Upper lobe of right lung (tissue), 1 donor: ENCODE measurements around the gene CCDC15. TPM values are rescaled to one million over a fixed set of nuclear protein-coding genes. Genes with fewer than 3 reads are reported as not detected.

Source experiments
- ATAC-seq: fragments of 200-7000 bp; cut with Tn5 transposase; one replicate; pipeline ENCODE4 v1.9.1; 2020; ENCODE audit warnings: mild to moderate bottlenecking, moderate library complexity
- DNase-seq: peaks from one replicate; pipeline ENCODE4 v3.0.0-alpha.2; 2020
- H3K27ac ChIP-seq: fragments of 200-600 bp; one replicate; pipeline ENCODE4 v1.8.0; 2022
- H3K27me3 ChIP-seq: fragments of 200-600 bp; one replicate; pipeline ENCODE4 v1.8.0; 2022; ENCODE audit warnings: mild to moderate bottlenecking
- H3K36me3 ChIP-seq: fragments of 200-600 bp; one replicate; pipeline ENCODE4 v1.8.0; 2022
- H3K4me1 ChIP-seq: fragments of 200-600 bp; one replicate; pipeline ENCODE4 v1.8.0; 2022
- H3K4me3 ChIP-seq: fragments of 200-600 bp; one replicate; pipeline ENCODE4 v1.8.0; 2022; ENCODE audit warnings: mild to moderate bottlenecking
- H3K9me3 ChIP-seq: fragments of 200-600 bp; one replicate; pipeline ENCODE4 v1.8.0; 2022
- CTCF ChIP-seq: fragments of 200-600 bp; IDR thresholded peaks from one replicate; pipeline ENCODE4 v1.8.0; 2022; ENCODE audit warnings: antibody characterized with exemption
- intact Hi-C: fragments of 100-400 bp; cut with DNase I; formaldehyde crosslinking; loops from one replicate; pipeline ENCODE4 v1.11.0; 2022
- total RNA-seq: library from RNA; stranded (reverse); fragmentation: NEBNext Ultra II Directional; extraction: Animal tissue kit (Norgen Biotek cat#: 25700); gene quantifications from one replicate; pipeline ENCODE4 v1.2.1, GENCODE V29; 2021
- donor health status: DM: no; HTN: yes; CAD: no; lungs with severe emphysema.

CCDC15 gene
- total RNA-seq, 1 donor from 2014 or later = 1.5 TPM

GRCh38 chr11:125063429-125064043, 109.5 kb downstream of the CCDC15 start:
- H3K4me3 ChIP-seq = peak overlapping the region; percentile 70
- intact Hi-C loops = no loop called here
- DNase-seq = no peak
- peak overlapping the region; percentile 78 for H3K27ac ChIP-seq
- peaks cover 7% of the 10 kb centered on the region for H3K4me1 ChIP-seq
- H3K9me3 ChIP-seq = no peaks in the 10 kb centered on the region
- H3K36me3 ChIP-seq = no peaks in the 10 kb centered on the region
- peaks cover 14% of the 10 kb centered on the region for H3K27me3 ChIP-seq
- ATAC-seq = peak; percentile 18
- TF ChIP-seq CTCF = no peak

- no peak overlapping the region for H3K27ac ChIP-seq
- H3K4me3 ChIP-seq = peak overlapping the region; percentile 70
- H3K4me1 ChIP-seq = peaks cover 7% of the 10 kb centered on the region
- H3K9me3 ChIP-seq = no peaks in the 10 kb centered on the region
- no peak for TF ChIP-seq CTCF
- intact Hi-C loops = no loop called here
- H3K27me3 ChIP-seq = peaks cover 14% of the 10 kb centered on the region
- no peaks in the 10 kb centered on the region for H3K36me3 ChIP-seq
- DNase-seq = no peak
- ATAC-seq = no peak
These were observed 110.1 kb downstream of the CCDC15 start for GRCh38 chr11:125064070-125064469.

- Histone ChIP-seq H3K27me3 (peaks cover 14% of the 10 kb centered on the region), H3K27ac (no peak overlapping the region), H3K4me1 (peaks cover 16% of the 10 kb centered on the region), H3K9me3 (no peaks in the 10 kb centered on the region), H3K36me3 (no peaks in the 10 kb centered on the region), H3K4me3 (no peak overlapping the region)
- no peak for DNase-seq
- no peak for ATAC-seq
- intact Hi-C loops = no loop called here
- no peak for TF ChIP-seq CTCF
These were observed 114.4 kb downstream of the CCDC15 start for GRCh38 chr11:125068368-125068767.

GRCh38 chr11:125069008-125069407, 115.0 kb downstream of the CCDC15 start:
- Histone ChIP-seq H3K9me3 (no peaks in the 10 kb centered on the region), H3K4me1 (peaks cover 10% of the 10 kb centered on the region), H3K27ac (no peak overlapping the region), H3K4me3 (no peak overlapping the region), H3K27me3 (peaks cover 14% of the 10 kb centered on the region), H3K36me3 (no peaks in the 10 kb centered on the region)
- intact Hi-C loops = no loop called here
- TF ChIP-seq CTCF = no peak
- DNase-seq = no peak
- ATAC-seq = no peak

GRCh38 chr11:125069796-125070195, 115.8 kb downstream of the CCDC15 start:
- DNase-seq (peak; percentile 62), ATAC-seq (no peak)
- Histone ChIP-seq H3K27me3 (peaks cover 14% of the 10 kb centered on the region), H3K4me3 (no peak overlapping the region), H3K4me1 (peaks cover 10% of the 10 kb centered on the region), H3K9me3 (no peaks in the 10 kb centered on the region), H3K36me3 (no peaks in the 10 kb centered on the region), H3K27ac (peak overlapping the region; percentile 20)
- intact Hi-C loops = no loop called here
- TF ChIP-seq CTCF = no peak
